Heart left ventricle (tissue), 16 donors: Measurements from ENCODE around the gene RNF133. TPM values are rescaled to one million over a fixed set of nuclear protein-coding genes. Genes with fewer than 3 reads are reported as not detected.

Experiments
- ATAC-seq, 4 donors: fragments of 200-7000 bp; cut with Tn5 transposase; one replicate each; pipeline ENCODE4 v1.9.1; 2020 to 2022; ENCODE audit warnings: moderate library complexity in 4 of 4, mild to moderate bottlenecking in 3 of 4, moderate number of reproducible peaks in 1 of 4
- DNase-seq, 5 donors: peaks; one replicate each; pipeline ENCODE4 v3.0.0-alpha.2; 2020
- H3K27ac ChIP-seq, 12 donors: fragments of 200-600 bp; sonication (generic) in 4 of 12; one replicate each; pipeline versions ENCODE4 v1.5.0 to v1.8.0; 2016 to 2022; ENCODE audit warnings: mild to moderate bottlenecking in 2 of 12
- H3K27me3 ChIP-seq, 9 donors: fragments of 200-600 bp; sonication (generic) in 2 of 9; one replicate each; pipeline versions ENCODE4 v1.5.1 to v1.8.0; 2016 to 2022; ENCODE audit warnings: mild to moderate bottlenecking in 3 of 9
- H3K36me3 ChIP-seq, 9 donors: fragments of 200-600 bp; sonication (generic) in 2 of 9; one replicate each; pipeline versions ENCODE4 v1.5.0 to v1.8.0; 2018 to 2022; ENCODE audit warnings: mild to moderate bottlenecking in 2 of 9
- H3K4me1 ChIP-seq, 12 donors: fragments of 200-600 bp; sonication (generic) in 4 of 12; one replicate each; pipeline versions ENCODE4 v1.5.0 to v1.8.0; 2016 to 2022; ENCODE audit warnings: mild to moderate bottlenecking in 3 of 12
- H3K4me3 ChIP-seq, 12 donors: fragments of 200-600 bp; sonication (generic) in 4 of 12; one replicate each; pipeline versions ENCODE4 v1.5.0 to v1.8.0; 2017 to 2022; ENCODE audit warnings: mild to moderate bottlenecking in 9 of 12, moderate library complexity in 4 of 12
- H3K9me3 ChIP-seq, 12 donors: fragments of 200-600 bp; sonication (generic) in 4 of 12; one replicate each; pipeline versions ENCODE4 v1.5.0 to v1.8.0; 2016 to 2022; ENCODE audit warnings: mild to moderate bottlenecking in 1 of 12
- POLR2A ChIP-seq, 2 donors: fragments of 450-650 bp; IDR thresholded peaks; one replicate each; pipeline ENCODE4 v1.6.1; 2017; ENCODE audit warnings: antibody characterized with exemption in 2 of 2, mild to moderate bottlenecking in 2 of 2, moderate library complexity in 2 of 2
- WGBS, 4 donors: extraction: QIAGEN DNeasy Blood & Tissue Kit in 2 of 4; methylation state at CpG; one replicate each; pipeline versions ENCODE4 v1.1.5 to v1.1.7; 2013 to 2018; 5-methylcytosine and 5-hydroxymethylcytosine counted together
- intact Hi-C, 10 donors: fragments of 100-400 bp; cut with DNase I; formaldehyde crosslinking; loops; one replicate each; pipeline versions ENCODE4 v1.11.1 to v1.14.2; 2022
- polyA plus RNA-seq, 2 donors: library from polyadenylated mRNA; stranded (reverse); fragments of 200-250 nt; gene quantifications; one replicate each; pipeline ENCODE4 v1.2.3, GENCODE V29; 2013
- total RNA-seq, 9 donors: library from RNA; depleted of rRNA in 2 of 9; stranded (reverse); fragments of >200 nt in 2 of 9; fragmentation: NEBNext Ultra II Directional in 3 of 9; extraction: Animal tissue kit (Norgen Biotek cat#: 25700) in 3 of 9; gene quantifications; one replicate each; pipeline versions ENCODE4 v1.1.0 to v1.2.4, GENCODE V29; 2016 to 2023
- TF ChIP-seq, protein P1 (sequence below), 12 donors: fragments of 200-600 bp; sonication (generic) in 4 of 12; IDR thresholded peaks; one replicate each; pipeline versions ENCODE4 v1.5.0 to v1.8.0; 2018 to 2022; ENCODE audit warnings: antibody characterized with exemption in 12 of 12, mild to moderate bottlenecking in 5 of 12
- donor health status: ischemic (EF 13 %, LVEDD 7.1; RV severe dilation, severe dysfunction).
- donor health status: healthy with polysubstance abuse.
- donor health status: DM: no; HTN: yes; CAD: no.
- donor health status: DM: no; HTN: no; CAD: no.
- donor health status: ischemic (EF 25% LVEDD 6.9; RV normal size, moderate dysfunction).
- donor health status: ischemic (EF 25% LVEDD 5.7; RV mildly dilated, moderate dysfunction).
- donor health status: healthy.
- donor health status: DM: yes; HTN: yes; CAD: no.
- donor health status: ischemic (EF 35%, LVEDD 5.7; RV mildly dilated, moderate dysfunction).
- donor health status: nonischemic (EF 11% LVEDD 7.7; RV severe dilation, severe dysfunction).
- donor health status: DM: yes; HTN: yes; CAD: no.
- donor health status: PGD.
- donor health status: ischemic (EF 29% LVEDD 5.4; RV normal size, mild dysfunction).
- donor health status: nonischemic (EF 23%, LVEDD 6.1; RV moderate dilation, normal function).

The RNF133 gene
- total and polyA plus RNA-seq, 11 donors, result 0.06 to 0.69 (median 0.29) TPM; not detected in 4

DNA sequence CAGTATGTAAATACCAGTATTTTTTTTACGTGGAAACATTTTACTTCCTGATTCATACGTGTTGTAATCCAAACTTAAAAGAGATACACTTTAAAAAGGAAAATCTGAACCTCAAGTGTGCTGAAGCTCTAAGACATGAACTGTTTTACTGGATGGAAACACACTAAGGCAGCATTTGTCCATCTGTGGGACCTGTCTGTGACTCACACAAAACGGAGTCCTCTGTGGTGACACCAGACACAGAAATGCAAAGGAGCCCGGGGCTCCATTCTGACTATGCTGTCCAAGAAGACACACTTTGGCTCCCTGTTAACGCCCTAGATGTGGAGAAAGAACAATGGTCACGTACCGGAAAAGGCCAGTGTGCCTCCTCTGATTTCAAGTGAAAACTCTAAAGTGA lies 23.9 kb downstream of the RNF133 start:
- intact Hi-C loops, result no loop called here
- no peak for TF ChIP-seq POLR2A (IDR thresholded peaks at IDR 0.05)
- TF ChIP-seq, protein P1, sequence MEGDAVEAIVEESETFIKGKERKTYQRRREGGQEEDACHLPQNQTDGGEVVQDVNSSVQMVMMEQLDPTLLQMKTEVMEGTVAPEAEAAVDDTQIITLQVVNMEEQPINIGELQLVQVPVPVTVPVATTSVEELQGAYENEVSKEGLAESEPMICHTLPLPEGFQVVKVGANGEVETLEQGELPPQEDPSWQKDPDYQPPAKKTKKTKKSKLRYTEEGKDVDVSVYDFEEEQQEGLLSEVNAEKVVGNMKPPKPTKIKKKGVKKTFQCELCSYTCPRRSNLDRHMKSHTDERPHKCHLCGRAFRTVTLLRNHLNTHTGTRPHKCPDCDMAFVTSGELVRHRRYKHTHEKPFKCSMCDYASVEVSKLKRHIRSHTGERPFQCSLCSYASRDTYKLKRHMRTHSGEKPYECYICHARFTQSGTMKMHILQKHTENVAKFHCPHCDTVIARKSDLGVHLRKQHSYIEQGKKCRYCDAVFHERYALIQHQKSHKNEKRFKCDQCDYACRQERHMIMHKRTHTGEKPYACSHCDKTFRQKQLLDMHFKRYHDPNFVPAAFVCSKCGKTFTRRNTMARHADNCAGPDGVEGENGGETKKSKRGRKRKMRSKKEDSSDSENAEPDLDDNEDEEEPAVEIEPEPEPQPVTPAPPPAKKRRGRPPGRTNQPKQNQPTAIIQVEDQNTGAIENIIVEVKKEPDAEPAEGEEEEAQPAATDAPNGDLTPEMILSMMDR (IDR thresholded peaks at IDR 0.05), result no peak
- H3K4me3 ChIP-seq, result peak overlapping the region in 2 of 12 donors; percentile 0 to 31
- H3K27me3 ChIP-seq, result no peaks in the 10 kb centered on the region
- peaks cover 0 to 22% (median 0%) of the 10 kb centered on the region in 12 donors for H3K4me1 ChIP-seq
- no peaks in the 10 kb centered on the region for H3K9me3 ChIP-seq
- no peaks in the 10 kb centered on the region for H3K36me3 ChIP-seq
- ATAC-seq (peak in 2 of 4 donors; percentile 28 to 46), DNase-seq (no peak)
- 70 to 83% (median 73%) methylated on average over 7 of the region's 7 CpGs for WGBS, 4 donors
- peak overlapping the region in 3 of 12 donors; percentile 24 to 54 (median 25) for H3K27ac ChIP-seq

DNA sequence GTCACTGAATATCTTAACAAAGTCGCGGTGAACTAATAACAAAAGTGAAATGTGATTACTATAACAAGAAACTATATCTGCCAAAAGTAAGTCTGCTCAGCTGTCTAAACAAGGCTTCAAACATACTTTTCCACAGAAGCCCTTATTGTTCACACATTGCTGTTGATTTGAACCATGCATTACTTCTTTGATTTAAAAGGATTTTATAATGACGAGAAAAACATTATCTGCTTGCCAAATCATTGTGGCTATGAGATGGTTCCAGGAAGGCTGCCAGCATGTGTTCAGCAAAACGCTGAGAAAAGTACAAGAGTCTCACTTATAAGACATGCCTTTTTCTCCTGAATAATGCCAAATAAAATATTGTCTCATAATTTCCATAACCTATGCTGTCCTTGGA lies 24.4 kb downstream of the RNF133 start:
- ATAC-seq (peak in 1 of 4 donors; percentile 45), DNase-seq (no peak)
- 49 to 62% (median 54%) methylated on average over 4 of the region's 4 CpGs for WGBS, 4 donors
- peak overlapping the region in 2 of 12 donors; percentile 0 to 31 for H3K4me3 ChIP-seq
- H3K36me3 ChIP-seq, result no peaks in the 10 kb centered on the region
- TF ChIP-seq POLR2A (IDR thresholded peaks at IDR 0.05), result no peak
- TF ChIP-seq, protein P1 (IDR thresholded peaks at IDR 0.05), result no peak
- H3K4me1 ChIP-seq, result peaks cover 0 to 22% (median 0%) of the 10 kb centered on the region in 12 donors
- intact Hi-C loops, result no loop called here
- peak overlapping the region in 2 of 12 donors; percentile 24 to 54 for H3K27ac ChIP-seq
- no peaks in the 10 kb centered on the region for H3K27me3 ChIP-seq
- H3K9me3 ChIP-seq, result no peaks in the 10 kb centered on the region

DNA sequence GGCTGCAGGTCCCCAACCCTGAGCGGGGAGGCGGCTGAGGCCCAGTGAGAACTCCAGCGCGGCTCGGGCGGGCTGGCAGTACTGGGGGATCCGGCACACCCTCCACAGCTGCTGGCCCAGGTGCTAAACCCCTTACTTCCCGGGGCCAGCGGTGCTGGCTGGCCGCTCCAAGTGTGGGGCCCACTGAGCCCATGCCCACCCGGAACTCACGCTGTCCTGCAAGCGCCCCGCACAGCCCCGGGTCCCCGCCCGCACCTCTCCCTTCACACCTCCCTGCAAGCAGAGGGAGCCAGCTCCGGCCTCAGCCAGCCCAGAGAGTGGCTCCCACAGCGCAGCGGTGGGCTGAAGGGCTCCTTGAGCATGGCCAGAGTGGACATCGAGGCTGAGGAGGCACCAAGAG lies 25.0 kb downstream of the RNF133 start:
- no peaks in the 10 kb centered on the region for H3K36me3 ChIP-seq
- no peak overlapping the region for H3K4me3 ChIP-seq
- no peak for ATAC-seq
- H3K4me1 ChIP-seq, result peaks cover 0 to 22% (median 0%) of the 10 kb centered on the region in 12 donors
- intact Hi-C loops, result no loop called here
- TF ChIP-seq, protein P1 (IDR thresholded peaks at IDR 0.05), result no peak
- TF ChIP-seq POLR2A (IDR thresholded peaks at IDR 0.05), result no peak
- 93 to 99% (median 96%) methylated on average over 15 to 21 of the region's 21 CpGs for WGBS, 4 donors
- no peaks in the 10 kb centered on the region for H3K27me3 ChIP-seq
- H3K27ac ChIP-seq, result peak overlapping the region in 1 of 12 donors; percentile 24
- no peaks in the 10 kb centered on the region for H3K9me3 ChIP-seq
- peak in 1 of 5 donors; percentile 67 for DNase-seq

DNA sequence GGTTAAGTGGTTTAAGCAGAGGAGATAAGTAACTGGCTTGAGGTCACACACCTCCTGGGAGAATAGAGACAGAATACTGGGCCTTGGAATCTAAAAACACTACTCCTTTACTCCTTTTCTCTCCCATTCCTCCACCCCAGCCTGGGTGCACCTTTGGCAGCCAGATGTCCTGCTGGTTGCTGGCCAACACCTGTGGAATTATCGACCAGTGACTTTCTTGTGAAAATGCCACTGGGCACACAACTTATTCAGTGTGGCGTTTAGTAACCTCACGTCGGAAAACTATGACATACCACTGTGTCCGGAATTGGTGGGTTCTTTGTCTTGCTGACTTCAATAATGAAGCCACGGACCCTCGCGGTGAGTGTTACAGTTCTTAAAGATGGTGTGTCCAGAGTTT lies 26.4 kb downstream of the RNF133 start:
- WGBS, 4 donors, result 93 to 99% (median 96%) methylated on average over 8 of the region's 8 CpGs
- Histone ChIP-seq H3K4me1 (peaks cover 0 to 22% (median 0%) of the 10 kb centered on the region in 12 donors), H3K27me3 (no peaks in the 10 kb centered on the region), H3K36me3 (no peaks in the 10 kb centered on the region), H3K27ac (no peak overlapping the region), H3K4me3 (no peak overlapping the region), H3K9me3 (no peaks in the 10 kb centered on the region)
- TF ChIP-seq, protein P1 (IDR thresholded peaks at IDR 0.05), result no peak
- no peak for TF ChIP-seq POLR2A (IDR thresholded peaks at IDR 0.05)
- no peak for ATAC-seq
- intact Hi-C loops, result no loop called here
- DNase-seq, result no peak
